ENCODE data around the gene HELZ2. TPM values are rescaled to one million over a fixed set of nuclear protein-coding genes. Genes with fewer than 3 reads are reported as not detected.

HELZ2 gene
- total and polyA plus RNA-seq, 2 donors (not counting 1 experiment from before 2014, with no cell fraction given) = 3.3 to 47.6 TPM

GRCh38 chr20:63547725-63548480, 26.1 kb downstream of the HELZ2 start, which contains the start of gene SRMS:
Gene SRMS, minus strand, starts transcription at chr20:63547749. Its CDS starts 286 bp downstream, at chr20:63547463.
- Histone ChIP-seq H3K27ac (ENCODE audit: insufficient read depth, low read length) (no peak within 1 kb of the TSS), H2AFZ (ENCODE audit: low read length) (no peak within 1 kb of the TSS), H3K4me3 (replicated peaks in 1 of 4; ENCODE audit: control extremely low read depth in 1 of 4, insufficient read depth in 1 of 4, low read depth in 3 of 4, low read length in 4 of 4) (no peak within 1 kb of the TSS), H3K36me3 (ENCODE audit: control insufficient read depth, insufficient read depth, low read length) (no peaks in the 10 kb centered on the region), H4K20me1 (ENCODE audit: control insufficient read depth, extremely low read depth, insufficient read depth, low read length) (no peaks in the 10 kb centered on the region), H3K4me2 (ENCODE audit: extremely low read depth, insufficient read depth, low read length) (no peak within 1 kb of the TSS), H3K4me1 (ENCODE audit: control insufficient read depth, extremely low read depth, insufficient read depth, low read length) (no peaks in the 10 kb centered on the region), H3K27me3 (ENCODE audit: control insufficient read depth, insufficient read depth, low read length) (peaks cover 11% of the 10 kb centered on the region), H3K9ac (ENCODE audit: insufficient read depth, low read length) (no peak within 1 kb of the TSS), H3K79me2 (ENCODE audit: control insufficient read depth, insufficient read depth, low read length) (no peaks in the 10 kb centered on the region), H3K9me3 (ENCODE audit: control insufficient read depth, insufficient read depth, low read depth, low read length) (no peaks in the 10 kb centered on the region)
- TF ChIP-seq EZH2 (IDR thresholded peaks at IDR 0.05; ENCODE audit: low read length, missing control alignments) (no peak), CTCF (conservative IDR thresholded peaks at IDR 0.05 in 1 of 2, IDR thresholded peaks at IDR 0.05 in 1 of 2; ENCODE audit: low read depth in 1 of 2, low read length in 2 of 2) (no peak)
- DNase-seq (ENCODE audit: low read depth in 2 of 2) = no peak

GRCh38 chr20:63546956-63547724, 26.9 kb downstream of the HELZ2 start:
- Histone ChIP-seq H4K20me1 (ENCODE audit: control insufficient read depth, extremely low read depth, insufficient read depth, low read length) (no peaks in the 10 kb centered on the region), H3K36me3 (ENCODE audit: control insufficient read depth, insufficient read depth, low read length) (no peaks in the 10 kb centered on the region), H3K4me3 (replicated peaks in 1 of 4; ENCODE audit: control extremely low read depth in 1 of 4, insufficient read depth in 1 of 4, low read depth in 3 of 4, low read length in 4 of 4) (no peak overlapping the region), H3K9me3 (ENCODE audit: control insufficient read depth, insufficient read depth, low read depth, low read length) (no peaks in the 10 kb centered on the region), H2AFZ (ENCODE audit: low read length) (no peak overlapping the region), H3K27me3 (ENCODE audit: control insufficient read depth, insufficient read depth, low read length) (peaks cover 11% of the 10 kb centered on the region), H3K9ac (ENCODE audit: insufficient read depth, low read length) (no peak overlapping the region), H3K4me2 (ENCODE audit: extremely low read depth, insufficient read depth, low read length) (no peak overlapping the region), H3K27ac (ENCODE audit: insufficient read depth, low read length) (no peak overlapping the region), H3K4me1 (ENCODE audit: control insufficient read depth, extremely low read depth, insufficient read depth, low read length) (no peaks in the 10 kb centered on the region), H3K79me2 (ENCODE audit: control insufficient read depth, insufficient read depth, low read length) (no peaks in the 10 kb centered on the region)
- DNase-seq (ENCODE audit: low read depth in 2 of 2) = no peak
- TF ChIP-seq EZH2 (IDR thresholded peaks at IDR 0.05; ENCODE audit: low read length, missing control alignments) = no peak
- no peak for TF ChIP-seq CTCF (conservative IDR thresholded peaks at IDR 0.05 in 1 of 2, IDR thresholded peaks at IDR 0.05 in 1 of 2; ENCODE audit: low read depth in 1 of 2, low read length in 2 of 2)

- Histone ChIP-seq H3K79me2 (ENCODE audit: control insufficient read depth, insufficient read depth, low read length) (no peaks in the 10 kb centered on the region), H3K9me3 (ENCODE audit: control insufficient read depth, insufficient read depth, low read depth, low read length) (no peaks in the 10 kb centered on the region), H3K36me3 (ENCODE audit: control insufficient read depth, insufficient read depth, low read length) (no peaks in the 10 kb centered on the region), H4K20me1 (ENCODE audit: control insufficient read depth, extremely low read depth, insufficient read depth, low read length) (no peaks in the 10 kb centered on the region), H3K4me2 (ENCODE audit: extremely low read depth, insufficient read depth, low read length) (no peak overlapping the region), H3K4me1 (ENCODE audit: control insufficient read depth, extremely low read depth, insufficient read depth, low read length) (no peaks in the 10 kb centered on the region), H3K27ac (ENCODE audit: insufficient read depth, low read length) (no peak overlapping the region), H3K27me3 (ENCODE audit: control insufficient read depth, insufficient read depth, low read length) (peaks cover 11% of the 10 kb centered on the region), H3K9ac (ENCODE audit: insufficient read depth, low read length) (no peak overlapping the region), H2AFZ (ENCODE audit: low read length) (no peak overlapping the region), H3K4me3 (replicated peaks in 1 of 4; ENCODE audit: control extremely low read depth in 1 of 4, insufficient read depth in 1 of 4, low read depth in 3 of 4, low read length in 4 of 4) (no peak overlapping the region)
- TF ChIP-seq EZH2 (IDR thresholded peaks at IDR 0.05; ENCODE audit: low read length, missing control alignments) (no peak), CTCF (conservative IDR thresholded peaks at IDR 0.05 in 1 of 2, IDR thresholded peaks at IDR 0.05 in 1 of 2; ENCODE audit: low read depth in 1 of 2, low read length in 2 of 2) (no peak)
- no peak for DNase-seq (ENCODE audit: low read depth in 2 of 2)
These were observed 27.6 kb downstream of the HELZ2 start for GRCh38 chr20:63546256-63546955.

Measured in fibroblast of lung (primary cell).